ENCODE results near the gene RUNX2. TPM values are rescaled to one million over a fixed set of nuclear protein-coding genes. Genes with fewer than 3 reads are reported as not detected.

The RUNX2 gene
- total and polyA plus RNA-seq, 2 donors (not counting 1 experiment from before 2014, with no cell fraction given): 1.3 to 2.4 TPM

GRCh38 chr6:45439459-45439858, 111.3 kb downstream of the RUNX2 start:
- Histone ChIP-seq H3K27ac (ENCODE audit: low read length in 2 of 2) (no peak overlapping the region), H3K4me2 (replicated peaks; ENCODE audit: low read depth, low read length, poor library complexity, severe bottlenecking) (no peak overlapping the region), H2AFZ (ENCODE audit: insufficient read depth, low read depth, low read length, poor library complexity, severe bottlenecking) (no peak overlapping the region), H3K9ac (ENCODE audit: low read length) (no peak overlapping the region), H4K20me1 (ENCODE audit: control insufficient read depth, insufficient read depth, low read length, poor library complexity, severe bottlenecking) (no peaks in the 10 kb centered on the region), H3K4me3 (ENCODE audit: control extremely low read depth in 1 of 5, extremely low read depth in 1 of 5, insufficient read depth in 1 of 5, low read depth in 2 of 5, low read length in 4 of 5) (no peak overlapping the region), H3K9me3 (ENCODE audit: control extremely low read depth in 1 of 3, control insufficient read depth in 2 of 3, insufficient read depth in 1 of 3, low read length in 2 of 3) (no peaks in the 10 kb centered on the region), H3K27me3 (replicated peaks in 1 of 4; ENCODE audit: control extremely low read depth in 1 of 4, control insufficient read depth in 3 of 4, insufficient read depth in 4 of 4, low read length in 3 of 4) (no peaks in the 10 kb centered on the region), H3K36me3 (replicated peaks in 1 of 2; ENCODE audit: control extremely low read depth in 1 of 2, control insufficient read depth in 1 of 2, extremely low read depth in 1 of 2, insufficient read depth in 2 of 2, low read length in 1 of 2) (no peaks in the 10 kb centered on the region), H3K4me1 (ENCODE audit: control insufficient read depth in 2 of 2, insufficient read depth in 2 of 2, low read length in 2 of 2) (peaks cover 0 to 8% of the 10 kb centered on the region in 2 donors), H3K79me2 (ENCODE audit: control insufficient read depth, insufficient read depth, low read length) (no peaks in the 10 kb centered on the region)
- POLR2A ChIA-PET: no interaction called here
- TF ChIP-seq CTCF (IDR thresholded peaks at IDR 0.05): no peak
- no peak for TF ChIP-seq EZH2 (IDR thresholded peaks at IDR 0.05; ENCODE audit: borderline replicate concordance, insufficient read depth, low read depth, low read length, poor library complexity, severe bottlenecking)
- H3K27me3 Mint-ChIP-seq: no peaks in the 10 kb centered on the region
- intact Hi-C loops (cut with micrococcal nuclease): no loop called here
- 100% methylated on average over 1 of the region's 6 CpGs for WGBS (ENCODE audit: insufficient coverage)
- CTCF ChIA-PET: no interaction called here
- ATAC-seq (ENCODE audit: low read depth) (no peak), DNase-seq (no peak)
- H3K9me3 Mint-ChIP-seq (ENCODE audit: insufficient read depth): no peaks in the 10 kb centered on the region
- no peak overlapping the region for H3K27ac Mint-ChIP-seq
- no peak overlapping the region for H3K4me3 Mint-ChIP-seq
- H3K4me1 Mint-ChIP-seq: peaks cover 9% of the 10 kb centered on the region

- no peak overlapping the region for H3K4me3 ChIP-seq (ENCODE audit: control extremely low read depth in 1 of 5, extremely low read depth in 1 of 5, insufficient read depth in 1 of 5, low read depth in 2 of 5, low read length in 4 of 5)
- Mint-ChIP-seq H3K27ac (no peak overlapping the region), H3K9me3 (ENCODE audit: insufficient read depth) (no peaks in the 10 kb centered on the region), H3K27me3 (no peaks in the 10 kb centered on the region), H3K4me3 (no peak overlapping the region), H3K4me1 (peaks cover 9% of the 10 kb centered on the region)
- no peaks in the 10 kb centered on the region for H3K27me3 ChIP-seq (replicated peaks in 1 of 4; ENCODE audit: control extremely low read depth in 1 of 4, control insufficient read depth in 3 of 4, insufficient read depth in 4 of 4, low read length in 3 of 4)
- H4K20me1 ChIP-seq (ENCODE audit: control insufficient read depth, insufficient read depth, low read length, poor library complexity, severe bottlenecking): no peaks in the 10 kb centered on the region
- WGBS (ENCODE audit: insufficient coverage): 97% methylated on average over 6 of the region's 6 CpGs
- H3K4me1 ChIP-seq (ENCODE audit: control insufficient read depth in 2 of 2, insufficient read depth in 2 of 2, low read length in 2 of 2): peaks cover 0 to 7% of the 10 kb centered on the region in 2 donors
- H3K36me3 ChIP-seq (replicated peaks in 1 of 2; ENCODE audit: control extremely low read depth in 1 of 2, control insufficient read depth in 1 of 2, extremely low read depth in 1 of 2, insufficient read depth in 2 of 2, low read length in 1 of 2): no peaks in the 10 kb centered on the region
- ChIA-PET POLR2A (no interaction called here), CTCF (no interaction called here)
- intact Hi-C loops (cut with micrococcal nuclease): no loop called here
- DNase-seq (no peak), ATAC-seq (ENCODE audit: low read depth) (no peak)
- H2AFZ ChIP-seq (ENCODE audit: insufficient read depth, low read depth, low read length, poor library complexity, severe bottlenecking): no peak overlapping the region
- H3K27ac ChIP-seq (ENCODE audit: low read length in 2 of 2): no peak overlapping the region
- no peaks in the 10 kb centered on the region for H3K9me3 ChIP-seq (ENCODE audit: control extremely low read depth in 1 of 3, control insufficient read depth in 2 of 3, insufficient read depth in 1 of 3, low read length in 2 of 3)
- no peak overlapping the region for H3K4me2 ChIP-seq (replicated peaks; ENCODE audit: low read depth, low read length, poor library complexity, severe bottlenecking)
- no peak overlapping the region for H3K9ac ChIP-seq (ENCODE audit: low read length)
- H3K79me2 ChIP-seq (ENCODE audit: control insufficient read depth, insufficient read depth, low read length): no peaks in the 10 kb centered on the region
- TF ChIP-seq CTCF (IDR thresholded peaks at IDR 0.05) (no peak), EZH2 (IDR thresholded peaks at IDR 0.05; ENCODE audit: borderline replicate concordance, insufficient read depth, low read depth, low read length, poor library complexity, severe bottlenecking) (no peak)
These were observed 111.8 kb downstream of the RUNX2 start for GRCh38 chr6:45439861-45440388.
